Thoracic aorta (tissue), 2 donors: ENCODE results near the gene CHIT1. TPM values are rescaled to one million over a fixed set of nuclear protein-coding genes. Genes with fewer than 3 reads are reported as not detected.

ENCODE experiments used
- ATAC-seq: fragments of 150-250 bp; one replicate; pipeline ENCODE4 v1.8.0; 2017; ENCODE audit warnings: low read depth; ENCODE audit not compliant: insufficient number of reproducible peaks, low FRiP score
- DNase-seq: peaks from one replicate; pipeline ENCODE4 v3.0.0-alpha.2; 2020; ENCODE audit warnings: low spot score
- H3K27ac ChIP-seq, 2 donors: fragments of 200-600 bp; sonication (generic); 1 replicate in 1 of 2; 2 replicates in 1 of 2; pipeline ENCODE4 v1.5.1; 2016; ENCODE audit warnings: mild to moderate bottlenecking in 2 of 2, moderate library complexity in 2 of 2
- H3K27me3 ChIP-seq: fragments of 200-600 bp; sonication (generic); replicated peaks from 2 replicates; pipeline ENCODE4 v1.6.0; 2016; ENCODE audit warnings: mild to moderate bottlenecking; ENCODE audit not compliant: insufficient read depth
- H3K36me3 ChIP-seq: fragments of 200-600 bp; sonication (generic); one replicate; pipeline ENCODE4 v1.5.1; 2016
- H3K4me1 ChIP-seq, 2 donors: fragments of 200-600 bp; sonication (generic); 1 replicate in 1 of 2; 2 replicates in 1 of 2; pipeline versions ENCODE4 v1.5.1 to v1.6.0; 2016; ENCODE audit warnings: low read depth in 2 of 2, mild to moderate bottlenecking in 1 of 2; ENCODE audit not compliant: control insufficient read depth in 1 of 2
- H3K4me3 ChIP-seq: fragments of 200-600 bp; sonication (generic); 2 replicates; pipeline ENCODE4 v1.5.1; 2016; ENCODE audit warnings: mild to moderate bottlenecking
- H3K9me3 ChIP-seq: fragments of 200-600 bp; sonication (generic); 2 replicates; pipeline ENCODE4 v1.5.1; 2016
- total RNA-seq, 2 donors: library from RNA; depleted of rRNA; stranded (reverse); fragments of >200 nt; gene quantifications; one replicate each; pipeline versions ENCODE4 v1.1.0 to v1.2.3, GENCODE V29; 2016
- TF ChIP-seq, protein P1 (sequence below): fragments of 200-600 bp; sonication (generic); IDR thresholded peaks from one replicate; pipeline ENCODE4 v1.5.1; 2019; ENCODE audit warnings: antibody characterized with exemption

The CHIT1 gene
- total RNA-seq, 2 donors from 2014 or later, result 0.14 to 0.41 TPM

DNA sequence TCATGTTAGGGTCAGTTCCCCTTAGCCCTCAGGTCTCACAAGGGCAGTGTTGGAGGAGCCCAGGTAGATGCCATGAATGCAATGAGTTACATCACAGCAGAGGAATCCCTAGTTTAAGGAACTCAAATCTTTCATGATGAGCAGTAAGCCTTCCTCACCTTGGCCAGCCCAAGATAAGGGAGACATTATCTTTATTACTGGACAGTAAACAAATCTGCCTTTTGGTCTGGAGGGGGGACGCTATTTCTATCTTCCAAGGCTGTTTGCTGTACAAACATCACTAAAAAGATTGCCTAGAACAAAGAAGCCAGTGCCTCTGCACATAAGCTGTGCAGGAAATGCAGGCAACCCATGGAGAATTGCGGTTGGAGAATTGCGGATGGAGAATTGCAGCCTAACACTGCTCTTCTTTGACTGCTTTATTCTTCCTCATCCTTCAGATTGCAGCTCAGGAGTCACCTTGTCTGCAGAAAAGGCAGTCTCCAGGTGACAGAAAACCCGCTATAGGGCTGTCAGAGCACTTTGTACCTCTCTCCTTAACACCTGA, 40.7 kb downstream of the CHIT1 start:
- no peaks in the 10 kb centered on the region for H3K9me3 ChIP-seq
- no peak overlapping the region for H3K27ac ChIP-seq
- DNase-seq (no peak), ATAC-seq (no peak)
- no peaks in the 10 kb centered on the region for H3K36me3 ChIP-seq
- TF ChIP-seq, protein P1, sequence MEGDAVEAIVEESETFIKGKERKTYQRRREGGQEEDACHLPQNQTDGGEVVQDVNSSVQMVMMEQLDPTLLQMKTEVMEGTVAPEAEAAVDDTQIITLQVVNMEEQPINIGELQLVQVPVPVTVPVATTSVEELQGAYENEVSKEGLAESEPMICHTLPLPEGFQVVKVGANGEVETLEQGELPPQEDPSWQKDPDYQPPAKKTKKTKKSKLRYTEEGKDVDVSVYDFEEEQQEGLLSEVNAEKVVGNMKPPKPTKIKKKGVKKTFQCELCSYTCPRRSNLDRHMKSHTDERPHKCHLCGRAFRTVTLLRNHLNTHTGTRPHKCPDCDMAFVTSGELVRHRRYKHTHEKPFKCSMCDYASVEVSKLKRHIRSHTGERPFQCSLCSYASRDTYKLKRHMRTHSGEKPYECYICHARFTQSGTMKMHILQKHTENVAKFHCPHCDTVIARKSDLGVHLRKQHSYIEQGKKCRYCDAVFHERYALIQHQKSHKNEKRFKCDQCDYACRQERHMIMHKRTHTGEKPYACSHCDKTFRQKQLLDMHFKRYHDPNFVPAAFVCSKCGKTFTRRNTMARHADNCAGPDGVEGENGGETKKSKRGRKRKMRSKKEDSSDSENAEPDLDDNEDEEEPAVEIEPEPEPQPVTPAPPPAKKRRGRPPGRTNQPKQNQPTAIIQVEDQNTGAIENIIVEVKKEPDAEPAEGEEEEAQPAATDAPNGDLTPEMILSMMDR, result no peak
- H3K4me1 ChIP-seq, result no peaks in the 10 kb centered on the region
- H3K27me3 ChIP-seq, result no peaks in the 10 kb centered on the region
- H3K4me3 ChIP-seq, result no peak overlapping the region

DNA sequence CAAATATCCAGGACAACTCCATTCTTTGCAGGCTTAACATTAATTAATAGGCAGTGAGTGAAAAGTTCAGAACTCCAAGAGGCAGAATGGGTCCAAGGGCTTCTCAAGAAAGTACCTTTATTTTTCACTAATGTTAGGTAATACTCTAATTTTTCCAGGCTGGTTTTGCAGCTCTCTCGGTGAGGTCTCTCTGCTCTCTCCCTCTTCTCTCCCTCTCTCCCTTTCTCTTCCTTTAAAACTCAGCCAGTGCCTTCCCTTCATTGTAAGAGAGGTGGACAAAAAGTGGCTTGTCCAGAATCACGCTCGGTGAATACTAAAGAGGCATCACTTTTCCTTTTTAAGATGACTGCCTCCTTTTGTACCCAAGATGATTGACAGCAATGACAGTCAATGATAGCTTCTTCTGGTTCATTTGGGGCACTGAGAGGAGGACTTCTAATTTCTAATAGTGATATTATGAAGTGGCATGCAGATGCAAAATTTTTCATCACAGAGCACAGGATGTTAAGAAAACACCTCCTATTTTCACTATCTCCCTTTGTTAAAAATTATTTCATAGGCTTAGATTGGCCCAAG, 41.7 kb downstream of the CHIT1 start:
- Histone ChIP-seq H3K27ac (no peak overlapping the region), H3K4me1 (no peaks in the 10 kb centered on the region), H3K4me3 (no peak overlapping the region), H3K27me3 (no peaks in the 10 kb centered on the region), H3K36me3 (no peaks in the 10 kb centered on the region), H3K9me3 (no peaks in the 10 kb centered on the region)
- DNase-seq (no peak), ATAC-seq (no peak)
- TF ChIP-seq, protein P1, result no peak

DNA sequence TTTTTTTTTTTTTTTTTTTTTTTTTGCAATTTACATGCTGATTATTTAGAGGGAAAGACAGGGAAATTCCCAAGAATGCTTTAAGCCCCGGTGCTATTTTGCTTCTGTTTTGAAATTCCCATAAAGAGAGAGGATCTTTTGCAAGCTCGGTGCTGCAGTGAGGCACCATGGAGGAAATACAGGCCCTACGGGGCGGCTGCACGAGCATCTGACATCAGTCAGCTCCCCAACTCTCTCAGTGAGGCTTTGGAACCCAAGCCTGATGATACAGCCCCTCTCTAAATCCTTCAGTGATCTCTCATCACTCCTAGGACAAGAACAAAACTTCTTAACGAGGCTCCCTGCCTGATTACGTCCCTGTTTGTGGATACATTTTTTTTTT, 42.2 kb downstream of the CHIT1 start:
- no peak for ATAC-seq
- Histone ChIP-seq H3K27ac (no peak overlapping the region), H3K4me3 (no peak overlapping the region), H3K9me3 (no peaks in the 10 kb centered on the region), H3K4me1 (no peaks in the 10 kb centered on the region), H3K36me3 (no peaks in the 10 kb centered on the region), H3K27me3 (no peaks in the 10 kb centered on the region)
- DNase-seq, result no peak
- TF ChIP-seq, protein P1, result no peak

DNA sequence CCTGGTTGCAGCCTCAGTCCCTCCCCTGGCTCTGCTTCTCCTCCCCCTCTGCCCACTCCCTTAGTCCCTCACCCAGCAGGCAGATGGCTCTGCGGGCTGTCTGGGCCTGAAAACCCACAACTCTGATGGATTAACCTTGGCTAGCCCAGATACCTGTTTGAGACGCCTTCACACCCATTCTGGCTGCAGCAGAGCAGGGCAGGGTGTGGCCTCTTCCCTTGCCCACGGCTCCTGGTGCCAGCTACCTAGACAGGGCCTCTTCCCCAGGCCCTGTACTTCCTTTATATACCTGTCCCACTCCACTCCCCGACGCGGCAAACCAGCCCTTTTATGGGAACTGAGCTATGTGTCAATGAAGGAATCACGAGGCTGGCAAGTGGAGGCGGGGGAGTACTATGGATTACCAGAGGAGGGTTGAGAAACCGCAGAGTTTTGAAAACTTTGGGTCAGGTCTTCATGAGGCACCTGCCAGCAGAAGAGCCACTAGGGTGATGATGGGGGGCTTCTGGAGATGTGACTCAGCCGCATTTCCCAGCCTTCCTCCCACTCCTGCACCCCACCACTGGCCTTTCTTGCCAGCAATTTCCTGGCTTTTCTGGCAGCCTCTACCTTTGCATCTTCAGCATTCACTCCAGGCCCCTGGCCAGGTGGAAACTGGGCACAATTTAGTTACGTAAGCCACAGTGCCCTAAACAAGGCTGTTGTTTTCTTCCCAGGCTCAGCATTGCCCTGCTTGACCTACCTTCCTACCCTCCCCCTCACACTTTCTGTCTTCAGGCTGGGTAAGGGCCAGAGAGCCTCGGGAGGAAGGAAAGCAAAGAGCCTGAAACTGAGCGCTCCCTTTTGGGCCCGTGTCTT, 42.8 kb downstream of the CHIT1 start, which contains the start of gene CHI3L1:
CHI3L1 (minus strand) TSS at position 259 of the 858 bp plus-strand sequence; CDS start at position 178, 81 bp downstream.
- Histone ChIP-seq H3K27me3 (no peaks in the 10 kb centered on the region), H3K36me3 (no peaks in the 10 kb centered on the region), H3K9me3 (no peaks in the 10 kb centered on the region), H3K4me3 (no peak within 1 kb of the TSS), H3K4me1 (no peaks in the 10 kb centered on the region), H3K27ac (no peak within 1 kb of the TSS)
- ATAC-seq, result no peak
- no peak for DNase-seq
- TF ChIP-seq, protein P1, result no peak

DNA sequence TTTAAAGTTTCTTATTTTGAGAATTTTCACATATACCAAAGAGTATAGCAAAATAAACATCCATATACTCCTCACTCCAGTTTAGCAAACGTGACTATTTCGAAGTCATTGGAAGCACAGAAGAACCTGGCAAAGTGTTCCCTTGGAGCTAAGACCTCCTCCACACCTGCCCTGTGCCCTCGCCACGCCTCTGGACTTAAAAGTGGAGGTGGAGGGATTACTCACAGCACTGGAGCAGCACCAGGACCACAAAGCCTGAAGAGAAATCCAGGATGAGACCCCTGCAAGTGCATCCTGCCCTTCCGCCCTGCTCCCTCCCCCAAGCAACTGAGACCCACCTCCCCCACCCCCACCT, 43.4 kb downstream of the CHIT1 start:
- no peaks in the 10 kb centered on the region for H3K27me3 ChIP-seq
- no peak overlapping the region for H3K4me3 ChIP-seq
- no peak for ATAC-seq

More for the DNA sequence above, 43.4 kb downstream of the CHIT1 start:
- H3K4me1 ChIP-seq, result no peaks in the 10 kb centered on the region
- H3K27ac ChIP-seq, result no peak overlapping the region
- TF ChIP-seq, protein P1, result no peak
- H3K36me3 ChIP-seq, result no peaks in the 10 kb centered on the region
- no peak for DNase-seq
- no peaks in the 10 kb centered on the region for H3K9me3 ChIP-seq
